Measurements from ENCODE around the gene PDLIM3.

GRCh38 chr4:185536411-185536709 lies 1.1 kb upstream of the PDLIM3 start:
- TF ChIP-seq GATA3 (IDR thresholded peaks at IDR 0.05; ENCODE audit: low read depth, low read length): no peak
- TF ChIP-seq GATA2 (IDR thresholded peaks at IDR 0.05; ENCODE audit: low read depth, low read length): no peak
